ENCODE results near the gene PPWD1.
"Not testable (repeated sequence)": the region's sequence is repeated elsewhere in the genome, so short reads cannot be mapped to it uniquely, and the experiment has no call there.

Gene PPWD1

DNA sequence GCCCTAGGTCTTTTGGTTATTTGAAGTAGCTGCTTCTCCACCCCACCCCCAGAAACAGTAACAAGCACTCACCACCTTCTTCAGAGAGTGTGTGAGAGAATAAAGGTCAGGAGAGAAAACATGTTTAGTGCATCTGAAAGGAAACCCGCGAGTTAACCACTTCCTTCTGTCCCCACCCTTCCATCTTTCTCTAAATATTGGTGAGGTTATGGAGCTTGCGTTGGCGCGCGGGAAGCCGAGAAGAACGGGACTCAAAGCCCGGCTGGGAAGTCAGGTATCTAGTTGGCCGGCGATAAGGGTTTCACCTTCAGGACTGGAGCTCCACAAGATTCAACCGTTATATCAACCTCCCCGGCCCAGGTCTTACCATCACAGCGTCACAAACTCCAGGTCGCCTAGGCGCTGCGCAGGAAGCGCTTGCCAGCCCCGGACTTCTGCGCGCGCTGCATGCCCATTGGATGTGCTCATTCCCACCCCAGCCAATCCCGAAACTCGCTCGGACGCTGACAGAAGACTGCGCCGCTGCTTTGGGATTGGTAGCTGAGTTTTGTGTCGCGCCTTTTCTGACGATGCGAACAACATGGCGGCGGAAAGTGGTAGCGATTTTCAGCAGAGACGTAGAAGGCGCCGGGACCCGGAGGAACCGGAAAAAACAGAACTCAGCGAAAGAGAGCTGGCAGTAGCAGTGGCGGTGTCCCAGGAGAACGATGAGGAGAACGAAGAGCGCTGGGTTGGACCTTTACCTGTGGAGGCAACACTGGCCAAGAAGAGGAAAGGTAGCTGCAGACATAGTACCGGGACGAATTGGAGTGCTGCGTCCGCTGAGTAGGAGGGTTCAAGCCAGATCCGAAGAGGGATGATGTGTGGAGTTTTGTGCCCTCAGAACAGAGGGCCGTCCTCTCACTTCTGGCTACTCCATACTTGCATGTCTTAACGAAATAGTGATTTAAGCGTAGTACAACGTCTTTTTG is at the start of gene PPWD1, which contains the start of gene CENPK:
Gene PPWD1 (plus strand): TSS at position 566 of the 971 bp plus-strand sequence. CDS start 15 bp downstream, at position 581.
Gene CENPK (minus strand): TSS at position 438 of the 971 bp plus-strand sequence. CDS start 8,261 bp downstream, outside the sequence.
- peak; percentile 98 for DNase-seq (ENCODE audit: low spot score)

- no peak for DNase-seq (ENCODE audit: low spot score)
These were observed 37.4 kb upstream of the PPWD1 start for GRCh38 chr5:65525726-65526125.

GRCh38 chr5:65530904-65531303 is 32.2 kb upstream of the PPWD1 start:
- DNase-seq (ENCODE audit: low spot score) = no peak

GRCh38 chr5:65535529-65535987 is 27.5 kb upstream of the PPWD1 start:
- DNase-seq (ENCODE audit: low spot score) = no peak

GRCh38 chr5:65539827-65540226 is 23.3 kb upstream of the PPWD1 start:
- peak; percentile 43 for DNase-seq (ENCODE audit: low spot score)

DNA sequence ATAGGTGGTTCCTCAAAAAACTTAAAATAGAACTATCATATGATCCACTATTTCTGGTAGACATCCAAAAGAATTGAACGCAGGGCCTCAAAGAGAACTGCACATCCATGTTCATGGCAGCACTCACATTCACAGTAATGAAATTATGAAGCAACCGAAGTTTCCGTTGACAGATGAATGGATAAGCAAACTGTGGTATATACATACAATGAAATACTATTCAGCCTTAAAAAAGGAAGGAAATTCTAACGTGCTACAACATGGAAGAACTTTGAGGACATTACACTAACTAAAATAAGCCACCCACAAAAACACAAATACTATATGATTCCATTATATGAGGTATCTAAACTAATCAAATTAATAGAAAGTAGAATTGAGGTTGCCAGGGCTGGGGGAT is 18.6 kb upstream of the PPWD1 start:
- no peak for DNase-seq (ENCODE audit: low spot score)

- no peak for DNase-seq (ENCODE audit: low spot score)
These were observed 17.0 kb upstream of the PPWD1 start for GRCh38 chr5:65546141-65546540.

- DNase-seq (ENCODE audit: low spot score) = no peak
These were observed 14.8 kb upstream of the PPWD1 start for GRCh38 chr5:65548281-65548680.

DNA sequence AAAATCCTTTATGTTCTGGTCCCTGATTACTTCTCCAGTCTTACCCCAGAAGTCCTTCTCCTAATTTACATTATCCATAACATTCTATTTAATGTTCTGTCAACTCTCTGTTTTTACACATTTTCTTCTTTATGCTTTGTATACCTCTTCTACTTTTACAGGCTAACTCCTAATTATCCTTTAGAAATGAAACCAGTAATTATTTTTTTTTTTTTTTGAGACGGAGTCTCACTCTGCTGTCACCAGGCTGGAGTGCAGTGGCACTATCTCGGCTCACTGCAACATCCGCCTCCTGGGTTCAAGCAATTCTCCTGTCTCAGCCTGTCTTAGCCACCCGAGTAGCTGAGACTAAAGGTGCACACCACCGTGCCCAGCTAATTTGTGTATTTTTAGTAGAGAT is 9.2 kb upstream of the PPWD1 start:
- DNase-seq (ENCODE audit: low spot score) = no peak

- DNase-seq (ENCODE audit: low spot score) = no peak
These were observed 7.8 kb upstream of the PPWD1 start for GRCh38 chr5:65555287-65555686.

DNA sequence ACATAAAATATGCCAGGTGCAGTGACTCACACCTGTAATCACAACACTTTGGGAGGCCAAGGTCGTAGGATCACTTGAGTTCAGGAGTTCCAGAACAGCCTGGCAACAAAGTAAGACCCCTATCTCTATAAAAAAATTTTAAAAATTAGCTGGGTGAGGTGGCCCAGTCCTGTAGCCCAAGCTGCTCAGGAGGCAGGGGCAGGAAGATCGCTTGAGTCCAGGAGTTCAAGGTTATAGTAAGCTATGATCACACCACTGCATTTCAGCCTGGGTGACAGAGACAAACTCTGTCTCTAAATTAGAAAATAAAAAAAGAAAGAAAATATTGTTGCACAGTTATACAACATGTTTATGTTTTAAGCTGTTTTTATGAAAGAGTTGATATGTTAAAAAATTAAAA is 6.9 kb upstream of the PPWD1 start:
- no peak for DNase-seq (ENCODE audit: low spot score)

GRCh38 chr5:65556718-65557117 is 6.4 kb upstream of the PPWD1 start:
- DNase-seq (ENCODE audit: low spot score) = no peak

DNA sequence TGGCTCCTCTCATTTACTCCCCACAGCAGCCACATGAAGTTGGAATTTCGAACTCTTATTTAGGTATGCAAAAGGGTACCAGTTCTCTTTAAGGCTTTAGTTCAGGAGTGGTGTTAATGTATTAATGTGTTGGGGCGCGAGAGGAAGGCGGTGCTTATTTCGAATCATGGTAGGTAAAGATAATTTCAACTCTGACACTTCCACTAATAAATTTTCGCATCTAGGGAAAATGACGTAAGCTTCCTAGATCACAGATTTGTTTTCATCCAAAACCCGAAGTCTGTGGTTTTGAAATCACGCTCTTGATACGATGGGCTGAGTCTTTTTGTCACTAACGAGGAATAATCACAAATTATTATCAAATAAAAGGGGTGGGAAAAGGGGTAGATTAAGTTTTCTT is 681 bp downstream of the PPWD1 start:
- DNase-seq (ENCODE audit: low spot score) = no peak

DNA sequence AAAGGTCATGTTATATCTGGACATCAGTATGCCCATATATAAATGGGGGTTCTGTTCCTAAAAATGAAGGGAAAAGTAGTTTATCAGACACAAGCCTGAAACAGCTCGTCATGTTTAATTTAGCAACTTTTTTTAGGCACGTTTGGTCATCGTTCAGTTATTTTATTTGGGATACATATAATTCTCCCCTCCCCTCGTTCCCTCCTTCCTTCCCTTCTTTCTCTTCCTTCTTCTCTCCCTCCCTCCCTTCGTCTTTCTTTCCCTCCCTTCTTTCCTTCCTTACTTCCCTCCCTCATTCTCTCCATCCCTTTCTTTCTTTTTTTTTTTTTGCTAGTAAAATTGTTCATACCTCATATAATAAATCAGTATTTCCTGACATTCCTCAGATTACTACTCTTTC is 3.4 kb downstream of the PPWD1 start:
- no peak for DNase-seq (ENCODE audit: low spot score)

GRCh38 chr5:65570598-65571226 is 7.6 kb downstream of the PPWD1 start:
- DNase-seq (ENCODE audit: low spot score) = peak; percentile 23

GRCh38 chr5:65577141-65577540 is 14.0 kb downstream of the PPWD1 start:
- no peak for DNase-seq (ENCODE audit: low spot score)

- no peak for DNase-seq (ENCODE audit: low spot score)
These were observed 25.6 kb downstream of the PPWD1 start for GRCh38 chr5:65588694-65589093.

DNA sequence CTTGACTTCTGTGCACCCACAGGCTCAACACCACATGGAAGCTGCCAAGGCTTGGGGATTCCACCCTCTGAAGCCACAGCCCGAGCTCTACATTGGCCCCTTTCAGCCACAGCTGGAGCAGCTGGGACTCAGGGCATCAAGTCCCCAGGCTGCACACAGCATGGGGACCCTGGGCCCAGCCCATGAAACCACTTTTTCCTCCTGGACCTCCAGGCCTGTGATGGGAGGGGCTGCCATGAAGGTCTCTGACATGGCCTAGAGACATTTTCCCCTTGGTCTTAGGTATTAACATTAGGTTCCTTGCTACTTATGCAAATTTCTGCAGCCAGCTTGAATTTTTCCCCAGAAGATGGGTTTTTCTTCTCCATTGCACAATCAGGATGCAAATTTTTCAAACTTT is 38.7 kb downstream of the PPWD1 start:
- DNase-seq (ENCODE audit: low spot score) = not testable (repeated sequence)

- no peak for DNase-seq (ENCODE audit: low spot score)
These were observed 48.4 kb downstream of the PPWD1 start for GRCh38 chr5:65611524-65611923.

DNA sequence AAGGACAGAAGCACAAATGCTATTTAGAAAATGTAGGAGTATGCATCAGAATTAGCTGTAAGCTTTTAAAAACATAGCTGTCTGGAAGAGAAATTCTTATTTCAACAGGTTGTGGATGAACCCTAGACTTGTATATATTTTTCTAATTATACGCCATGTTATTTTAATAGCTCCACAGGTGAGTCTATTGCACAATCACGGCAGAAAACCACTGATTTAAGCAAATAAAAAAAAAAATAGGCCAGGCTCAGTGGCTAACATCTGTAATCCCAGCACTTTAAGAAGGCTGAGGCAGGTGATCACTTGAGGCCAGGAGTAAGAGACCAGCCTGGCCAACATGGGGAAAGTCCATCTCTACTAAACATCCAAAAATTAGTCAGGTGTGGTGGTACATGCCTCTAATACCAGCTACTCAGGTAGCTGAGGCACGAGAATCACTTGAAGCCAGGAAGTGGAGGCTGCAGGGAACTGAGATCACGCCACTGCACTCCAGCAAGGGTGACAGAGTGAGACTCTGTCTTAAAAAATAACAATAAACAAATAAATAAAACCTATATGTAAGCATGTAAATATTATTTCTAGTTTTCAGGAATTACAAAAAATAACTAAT is 49.3 kb downstream of the PPWD1 start:
- DNase-seq (ENCODE audit: low spot score) = no peak

DNA sequence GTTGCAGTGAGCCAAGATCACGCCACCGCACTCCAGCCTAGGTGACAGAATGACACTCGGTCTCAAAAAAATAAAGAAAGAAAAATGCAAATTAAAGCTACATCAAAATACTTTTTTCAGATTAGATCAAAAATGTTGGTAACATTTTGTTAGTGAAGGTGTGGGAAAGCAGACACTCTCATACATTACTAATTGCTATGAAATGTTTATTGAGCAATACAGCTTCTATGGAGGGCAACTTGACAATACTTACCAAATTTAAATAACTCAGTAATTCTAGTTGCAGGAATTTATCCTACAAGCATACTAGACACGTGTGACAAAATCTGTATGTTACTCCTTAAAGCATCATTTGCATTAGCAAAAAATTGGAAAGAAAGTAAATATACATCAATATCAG is 56.9 kb downstream of the PPWD1 start:
- no peak for DNase-seq (ENCODE audit: low spot score)

GRCh38 chr5:65621961-65622360 is 58.9 kb downstream of the PPWD1 start:
- DNase-seq (ENCODE audit: low spot score) = not testable (repeated sequence)

DNA sequence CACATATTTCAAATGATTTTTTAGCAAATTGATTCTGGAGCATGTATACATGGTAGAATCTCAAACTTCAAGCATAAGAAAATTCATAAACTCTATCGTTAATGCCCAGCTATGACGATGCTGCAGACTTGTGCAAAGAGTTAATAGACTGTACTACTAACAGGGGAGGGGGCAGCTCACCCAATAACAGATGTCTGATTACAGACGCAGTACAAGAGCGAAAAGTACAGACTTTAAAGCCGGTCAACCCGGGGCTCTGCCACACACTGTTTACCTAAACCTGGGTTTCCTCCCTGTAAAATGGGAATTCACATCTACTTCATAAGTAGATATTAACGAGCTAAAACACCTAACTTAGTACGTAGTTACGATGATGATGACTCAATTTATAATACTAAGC is 60.4 kb downstream of the PPWD1 start:
- no peak for DNase-seq (ENCODE audit: low spot score)

Measured in LoVo (cell line).